Karpas-422 (cell line): ENCODE data around the gene PILRA. TPM values are rescaled to one million over a fixed set of nuclear protein-coding genes. Genes with fewer than 3 reads are reported as not detected.
"Not testable (repeated sequence)": the region's sequence is repeated elsewhere in the genome, so short reads cannot be mapped to it uniquely, and the experiment has no call there.

Experiments used
- DNase-seq: peaks from one replicate; pipeline ENCODE4 v3.0.0-alpha.2; 2015
- H2AFZ ChIP-seq: fragments of 200-600 bp; sonication (generic); 2 replicates; pipeline ENCODE4 v1.6.1; 2014; ENCODE audit warnings: antibody characterized with exemption, low read length, mixed read lengths
- H3K27ac ChIP-seq: fragments of 200-600 bp; sonication (generic); 2 replicates; pipeline ENCODE4 v1.5.1; 2014; ENCODE audit warnings: mild to moderate bottlenecking, low read length, moderate library complexity
- H3K27me3 ChIP-seq: fragments of 200-600 bp; sonication (generic); 2 replicates; pipeline ENCODE4 v1.6.1; 2014; ENCODE audit warnings: low read length, mixed read lengths
- H3K36me3 ChIP-seq: fragments of 200-600 bp; sonication (generic); 2 replicates; pipeline ENCODE4 v1.6.1; 2014; ENCODE audit warnings: low read length, mixed read lengths; ENCODE audit not compliant: insufficient read depth
- H3K4me1 ChIP-seq: fragments of 200-600 bp; sonication (generic); 2 replicates; pipeline ENCODE4 v1.6.1; 2014; ENCODE audit warnings: mild to moderate bottlenecking, low read length, mixed read lengths
- H3K4me2 ChIP-seq: fragments of 200-600 bp; sonication (generic); 2 replicates; pipeline ENCODE4 v1.6.1; 2014; ENCODE audit warnings: low read length, low read depth, mild to moderate bottlenecking; ENCODE audit not compliant: poor library complexity, severe bottlenecking
- H3K4me3 ChIP-seq: fragments of 200-600 bp; sonication (generic); 2 replicates; pipeline ENCODE4 v1.5.1; 2014; ENCODE audit warnings: mild to moderate bottlenecking, antibody characterized with exemption, low read length, mixed read lengths
- H3K79me2 ChIP-seq: fragments of 200-600 bp; sonication (generic); 2 replicates; pipeline ENCODE4 v1.6.1; 2014; ENCODE audit warnings: mild to moderate bottlenecking, low read length, mixed read lengths
- H3K9ac ChIP-seq: fragments of 200-600 bp; sonication (generic); 2 replicates; pipeline ENCODE4 v1.6.0; 2014; ENCODE audit warnings: low read length
- H3K9me2 ChIP-seq: fragments of 200-600 bp; sonication (generic), shearing (Covaris generic); replicated peaks from 2 replicates; pipeline ENCODE4 v1.6.0; 2014; ENCODE audit warnings: mild to moderate bottlenecking, low read length, moderate library complexity; ENCODE audit not compliant: insufficient read depth
- H3K9me3 ChIP-seq: fragments of 300-700, 200-600 bp; sonication (generic); 2 replicates; pipeline ENCODE4 v1.6.1; 2014; ENCODE audit warnings: low read length, mixed read lengths
- H4K20me1 ChIP-seq: fragments of 200-600 bp; sonication (generic); 2 replicates; pipeline ENCODE4 v1.6.1; 2014; ENCODE audit warnings: mild to moderate bottlenecking, antibody characterized with exemption, low read length, low read depth; ENCODE audit not compliant: insufficient read depth
- total RNA-seq: library from RNA; depleted of rRNA; stranded (reverse); fragments of >200 nt; shearing (Covaris generic); gene quantifications from 2 replicates; pipeline ENCODE4 v1.2.3, GENCODE V29; 2014; ENCODE audit warnings: low replicate concordance

PILRA gene
- total RNA-seq, 1 experiment from 2014 or later, result 2.4 TPM

GRCh38 chr7:100378114-100378755, 4.9 kb downstream of the PILRA start:
- H3K4me1 ChIP-seq, result no peaks in the 10 kb centered on the region
- H4K20me1 ChIP-seq, result no peaks in the 10 kb centered on the region
- no peak overlapping the region for H3K4me2 ChIP-seq
- H3K36me3 ChIP-seq, result no peaks in the 10 kb centered on the region
- no peaks in the 10 kb centered on the region for H3K9me2 ChIP-seq
- H3K79me2 ChIP-seq, result no peaks in the 10 kb centered on the region
- H3K27ac ChIP-seq, result no peak overlapping the region
- no peak overlapping the region for H2AFZ ChIP-seq
- H3K9ac ChIP-seq, result no peak overlapping the region
- no peaks in the 10 kb centered on the region for H3K27me3 ChIP-seq
- no peak overlapping the region for H3K4me3 ChIP-seq
- DNase-seq, result no peak
- H3K9me3 ChIP-seq, result no peaks in the 10 kb centered on the region

GRCh38 chr7:100380196-100380595, 6.9 kb downstream of the PILRA start:
- no peak overlapping the region for H3K9ac ChIP-seq
- H3K79me2 ChIP-seq, result no peaks in the 10 kb centered on the region
- no peak overlapping the region for H2AFZ ChIP-seq
- no peaks in the 10 kb centered on the region for H3K27me3 ChIP-seq
- no peak overlapping the region for H3K4me2 ChIP-seq
- no peaks in the 10 kb centered on the region for H3K9me3 ChIP-seq
- H3K27ac ChIP-seq, result no peak overlapping the region
- H3K36me3 ChIP-seq, result no peaks in the 10 kb centered on the region
- peaks cover 5% of the 10 kb centered on the region for H3K4me1 ChIP-seq
- H3K4me3 ChIP-seq, result no peak overlapping the region
- DNase-seq, result no peak
- H4K20me1 ChIP-seq, result no peaks in the 10 kb centered on the region
- H3K9me2 ChIP-seq, result no peaks in the 10 kb centered on the region

- not testable (repeated sequence) for H3K4me2 ChIP-seq, H3K9me2 ChIP-seq, H3K9ac ChIP-seq, H3K27me3 ChIP-seq, H3K4me1 ChIP-seq, H3K9me3 ChIP-seq, H4K20me1 ChIP-seq, H3K27ac ChIP-seq, H2AFZ ChIP-seq, H3K36me3 ChIP-seq, DNase-seq, H3K79me2 ChIP-seq, H3K4me3 ChIP-seq
Observed at GRCh38 chr7:100381531-100382233, 8.4 kb downstream of the PILRA start.

GRCh38 chr7:100382234-100382853, 9.1 kb downstream of the PILRA start:
- H3K79me2 ChIP-seq, H3K36me3 ChIP-seq, H3K27ac ChIP-seq, H3K4me2 ChIP-seq, H3K9me2 ChIP-seq, H3K4me3 ChIP-seq, H3K9ac ChIP-seq, H2AFZ ChIP-seq, H4K20me1 ChIP-seq, H3K4me1 ChIP-seq, H3K9me3 ChIP-seq, H3K27me3 ChIP-seq: not testable (repeated sequence)
- peak; percentile 59 for DNase-seq

GRCh38 chr7:100384628-100385294, 11.5 kb downstream of the PILRA start:
- DNase-seq, result no peak
- no peaks in the 10 kb centered on the region for H3K79me2 ChIP-seq
- H3K27me3 ChIP-seq, result no peaks in the 10 kb centered on the region
- peaks cover 5% of the 10 kb centered on the region for H3K4me1 ChIP-seq
- no peak overlapping the region for H3K9ac ChIP-seq
- no peak overlapping the region for H3K4me3 ChIP-seq
- H3K9me2 ChIP-seq, result no peaks in the 10 kb centered on the region
- no peak overlapping the region for H2AFZ ChIP-seq
- H4K20me1 ChIP-seq, result no peaks in the 10 kb centered on the region
- H3K9me3 ChIP-seq, result no peaks in the 10 kb centered on the region
- no peaks in the 10 kb centered on the region for H3K36me3 ChIP-seq
- H3K4me2 ChIP-seq, result no peak overlapping the region
- H3K27ac ChIP-seq, result no peak overlapping the region

- Histone ChIP-seq H3K27me3 (no peaks in the 10 kb centered on the region), H3K36me3 (no peaks in the 10 kb centered on the region), H3K4me2 (no peak overlapping the region), H3K9me3 (no peaks in the 10 kb centered on the region), H3K4me3 (no peak overlapping the region), H4K20me1 (no peaks in the 10 kb centered on the region), H3K79me2 (no peaks in the 10 kb centered on the region), H2AFZ (no peak overlapping the region), H3K9me2 (no peaks in the 10 kb centered on the region), H3K4me1 (peaks cover 6% of the 10 kb centered on the region), H3K9ac (no peak overlapping the region), H3K27ac (no peak overlapping the region)
- DNase-seq, result no peak
Observed at GRCh38 chr7:100386940-100387339, 13.7 kb downstream of the PILRA start.

- no peak for DNase-seq
- Histone ChIP-seq H3K4me1 (peaks cover 14% of the 10 kb centered on the region), H3K27me3 (no peaks in the 10 kb centered on the region), H3K27ac (no peak overlapping the region), H3K9me3 (no peaks in the 10 kb centered on the region), H3K9ac (no peak overlapping the region), H3K4me2 (no peak overlapping the region), H4K20me1 (no peaks in the 10 kb centered on the region), H3K79me2 (no peaks in the 10 kb centered on the region), H2AFZ (no peak overlapping the region), H3K4me3 (no peak overlapping the region), H3K36me3 (no peaks in the 10 kb centered on the region), H3K9me2 (no peaks in the 10 kb centered on the region)
Observed at GRCh38 chr7:100387695-100388094, 14.4 kb downstream of the PILRA start.

- H3K4me1 ChIP-seq, result peaks cover 26% of the 10 kb centered on the region
- no peak overlapping the region for H3K4me3 ChIP-seq
- no peak overlapping the region for H3K27ac ChIP-seq
- no peak overlapping the region for H3K4me2 ChIP-seq
- DNase-seq, result no peak
- H3K79me2 ChIP-seq, result no peaks in the 10 kb centered on the region
- H3K27me3 ChIP-seq, result no peaks in the 10 kb centered on the region
- H3K9me2 ChIP-seq, result no peaks in the 10 kb centered on the region
- H3K9me3 ChIP-seq, result no peaks in the 10 kb centered on the region
- H2AFZ ChIP-seq, result no peak overlapping the region
- no peak overlapping the region for H3K9ac ChIP-seq
- H4K20me1 ChIP-seq, result no peaks in the 10 kb centered on the region
- H3K36me3 ChIP-seq, result no peaks in the 10 kb centered on the region
Observed at GRCh38 chr7:100389437-100390088, 16.3 kb downstream of the PILRA start.
